DND-41 (cell line): ENCODE results near the gene CFAP58.

ENCODE experiments used
- ATAC-seq: fragments of 200-7000 bp; cut with Tn5 transposase; 3 replicates; pipeline ENCODE4 v1.9.1; 2021; ENCODE audit warnings: low read depth; ENCODE audit not compliant: insufficient read depth
- DNase-seq: peaks from one replicate; pipeline ENCODE4 v3.0.0-alpha.2; 2020
- H2AFZ ChIP-seq: 2 replicates; pipeline ENCODE4 v1.6.0; 2012; ENCODE audit warnings: low read depth, low read length
- H3K27ac ChIP-seq: 2 replicates; pipeline ENCODE4 v1.5.1; 2012; ENCODE audit warnings: low read length, inconsistent platforms
- H3K27me3 ChIP-seq: fragments of 200-600 bp; sonication (generic); 2 replicates; pipeline ENCODE4 v1.6.0; 2012; ENCODE audit warnings: low read length, mild to moderate bottlenecking, inconsistent platforms; ENCODE audit not compliant: insufficient read depth, poor library complexity
- H3K36me3 ChIP-seq: 2 replicates; pipeline ENCODE4 v1.5.1; 2012; ENCODE audit warnings: low read length, inconsistent platforms; ENCODE audit not compliant: insufficient read depth
- H3K4me1 ChIP-seq: 2 replicates; pipeline ENCODE4 v1.5.1; 2012; ENCODE audit warnings: mild to moderate bottlenecking, low read length; ENCODE audit not compliant: insufficient read depth
- H3K4me2 ChIP-seq: 2 replicates; pipeline ENCODE4 v1.6.0; 2012; ENCODE audit warnings: mild to moderate bottlenecking, moderate library complexity, low read length, inconsistent platforms; ENCODE audit not compliant: insufficient read depth
- H3K4me3 ChIP-seq, 2 experiments: fragments of 200-600 bp in 1 of 2; shearing (Covaris generic) in 1 of 2; 2 replicates each; pipeline ENCODE4 v1.5.1; 2012 to 2016; ENCODE audit warnings: inconsistent platforms in 2 of 2, low read length in 2 of 2, mild to moderate bottlenecking in 2 of 2, low read depth in 1 of 2, moderate library complexity in 1 of 2
- H3K79me2 ChIP-seq: 2 replicates; pipeline ENCODE4 v1.6.0; 2012; ENCODE audit warnings: low read length, inconsistent platforms; ENCODE audit not compliant: insufficient read depth
- H3K9ac ChIP-seq: 2 replicates; pipeline ENCODE4 v1.6.0; 2012; ENCODE audit warnings: low read depth, mild to moderate bottlenecking, inconsistent platforms, low read length, moderate library complexity
- H3K9me3 ChIP-seq: 2 replicates; pipeline ENCODE4 v1.5.1; 2012; ENCODE audit warnings: low read length, moderate library complexity, mild to moderate bottlenecking, inconsistent platforms; ENCODE audit not compliant: insufficient read depth, severe bottlenecking
- H4K20me1 ChIP-seq: 2 replicates; pipeline ENCODE4 v1.6.0; 2012; ENCODE audit warnings: low read length; ENCODE audit not compliant: insufficient read depth
- CTCF ChIP-seq: IDR thresholded peaks from 2 replicates; pipeline ENCODE4 v1.5.1; 2012; ENCODE audit warnings: borderline replicate concordance, low read length, moderate library complexity, mild to moderate bottlenecking; ENCODE audit not compliant: poor library complexity, severe bottlenecking; ENCODE audit errors: extremely low read depth
- EZH2 ChIP-seq: IDR thresholded peaks from 3 replicates; pipeline ENCODE4 v1.6.1; 2012; ENCODE audit warnings: borderline replicate concordance, low read depth, mild to moderate bottlenecking, moderate library complexity, low read length, inconsistent platforms; ENCODE audit not compliant: severe bottlenecking

CFAP58 gene

GRCh38 chr10:104434601-104435000 lies 81.0 kb downstream of the CFAP58 start:
- no peak for DNase-seq
- no peak overlapping the region for H3K4me3 ChIP-seq
- H3K9ac ChIP-seq, result no peak overlapping the region
- no peaks in the 10 kb centered on the region for H3K9me3 ChIP-seq
- TF ChIP-seq EZH2, result no peak
- no peak for TF ChIP-seq CTCF
- no peak for ATAC-seq
- no peak overlapping the region for H3K27ac ChIP-seq
- no peaks in the 10 kb centered on the region for H3K4me1 ChIP-seq
- H3K27me3 ChIP-seq, result peaks cover 11% of the 10 kb centered on the region
- H3K79me2 ChIP-seq, result no peaks in the 10 kb centered on the region
- H3K4me2 ChIP-seq, result no peak overlapping the region
- no peaks in the 10 kb centered on the region for H4K20me1 ChIP-seq
- H2AFZ ChIP-seq, result no peak overlapping the region
- no peaks in the 10 kb centered on the region for H3K36me3 ChIP-seq

- H3K36me3 ChIP-seq, result no peaks in the 10 kb centered on the region
- H3K9me3 ChIP-seq, result no peaks in the 10 kb centered on the region
- H3K27me3 ChIP-seq, result peaks cover 4% of the 10 kb centered on the region
- no peaks in the 10 kb centered on the region for H3K4me1 ChIP-seq
- H3K9ac ChIP-seq, result no peak overlapping the region
- no peak for ATAC-seq
- H3K4me3 ChIP-seq, result no peak overlapping the region
- no peak for TF ChIP-seq EZH2
- TF ChIP-seq CTCF, result no peak
- H4K20me1 ChIP-seq, result no peaks in the 10 kb centered on the region
- no peak for DNase-seq
- H3K4me2 ChIP-seq, result no peak overlapping the region
- no peak overlapping the region for H3K27ac ChIP-seq
- no peaks in the 10 kb centered on the region for H3K79me2 ChIP-seq
- H2AFZ ChIP-seq, result no peak overlapping the region
Measured at GRCh38 chr10:104435822-104436221, 82.2 kb downstream of the CFAP58 start.

GRCh38 chr10:104437226-104437625 lies 83.6 kb downstream of the CFAP58 start:
- DNase-seq (no peak), ATAC-seq (no peak)
- Histone ChIP-seq H3K4me2 (no peak overlapping the region), H3K36me3 (no peaks in the 10 kb centered on the region), H4K20me1 (no peaks in the 10 kb centered on the region), H3K27ac (no peak overlapping the region), H3K4me3 (no peak overlapping the region), H3K9me3 (no peaks in the 10 kb centered on the region), H3K9ac (no peak overlapping the region), H2AFZ (no peak overlapping the region), H3K79me2 (no peaks in the 10 kb centered on the region), H3K27me3 (no peaks in the 10 kb centered on the region), H3K4me1 (no peaks in the 10 kb centered on the region)
- no peak for TF ChIP-seq CTCF
- TF ChIP-seq EZH2, result no peak

- no peak overlapping the region for H2AFZ ChIP-seq
- H3K27ac ChIP-seq, result no peak overlapping the region
- no peaks in the 10 kb centered on the region for H3K36me3 ChIP-seq
- H3K4me1 ChIP-seq, result no peaks in the 10 kb centered on the region
- H3K79me2 ChIP-seq, result no peaks in the 10 kb centered on the region
- H4K20me1 ChIP-seq, result no peaks in the 10 kb centered on the region
- H3K4me2 ChIP-seq, result no peak overlapping the region
- no peak for ATAC-seq
- H3K9me3 ChIP-seq, result no peaks in the 10 kb centered on the region
- no peak for DNase-seq
- H3K9ac ChIP-seq, result no peak overlapping the region
- no peak for TF ChIP-seq EZH2
- TF ChIP-seq CTCF, result no peak
- H3K4me3 ChIP-seq, result no peak overlapping the region
- no peaks in the 10 kb centered on the region for H3K27me3 ChIP-seq
Measured at GRCh38 chr10:104440221-104440620, 86.6 kb downstream of the CFAP58 start.
